Measurements from ENCODE around the gene FXN. TPM values are rescaled to one million over a fixed set of nuclear protein-coding genes. Genes with fewer than 3 reads are reported as not detected.

The FXN gene
- total RNA-seq, 2 experiments from 2014 or later = 6.9 to 36.1 TPM

GRCh38 chr9:69137311-69137710, 101.8 kb downstream of the FXN start:
- CTCF ChIA-PET (ENCODE audit: unreplicated experiment) = no interaction called here
- Histone ChIP-seq H3K4me3 (ENCODE audit: low read depth, low read length, poor library complexity, severe bottlenecking) (no peak overlapping the region), H3K9me3 (ENCODE audit: low read length) (no peaks in the 10 kb centered on the region), H3K36me3 (ENCODE audit: insufficient read depth, low read length) (no peaks in the 10 kb centered on the region), H3K4me2 (ENCODE audit: low read length) (no peak overlapping the region), H3K4me1 (ENCODE audit: insufficient read depth, low read length, poor library complexity, severe bottlenecking) (no peaks in the 10 kb centered on the region), H4K20me1 (ENCODE audit: insufficient read depth, low read length) (no peaks in the 10 kb centered on the region), H3K9me2 (ENCODE audit: insufficient read depth, low read length) (no peaks in the 10 kb centered on the region), H3K79me2 (ENCODE audit: insufficient read depth, low read depth, low read length) (no peaks in the 10 kb centered on the region), H2AFZ (ENCODE audit: low read length) (no peak overlapping the region), H3K27ac (ENCODE audit: low read depth, low read length, poor library complexity, severe bottlenecking) (no peak overlapping the region)
- intact Hi-C loops (cut with micrococcal nuclease; ENCODE audit: unreplicated experiment) = no loop called here
- no peak for DNase-seq (ENCODE audit: low spot score)
- POLR2A ChIA-PET = interaction anchor here (0.6 to 0.8 kb wide), 2 partner anchors 42 to 55 kb away, joined by 3 read pairs; no protein-coding TSS in a partner anchor
- no peak for TF ChIP-seq CTCF (conservative IDR thresholded peaks at IDR 0.05; ENCODE audit: low read length)
- no peak for TF ChIP-seq EZH2phosphoT487 (IDR thresholded peaks at IDR 0.05; ENCODE audit: borderline replicate concordance, low read depth, low read length)
- BruUV-seq (replicated peaks) = no TSS peak

- H3K4me1 ChIP-seq (ENCODE audit: insufficient read depth, low read length, poor library complexity, severe bottlenecking) = no peaks in the 10 kb centered on the region
- TF ChIP-seq CTCF (conservative IDR thresholded peaks at IDR 0.05; ENCODE audit: low read length) = no peak
- no peak for TF ChIP-seq EZH2phosphoT487 (IDR thresholded peaks at IDR 0.05; ENCODE audit: borderline replicate concordance, low read depth, low read length)
- H3K27ac ChIP-seq (ENCODE audit: low read depth, low read length, poor library complexity, severe bottlenecking) = no peak overlapping the region
- no peak overlapping the region for H2AFZ ChIP-seq (ENCODE audit: low read length)
- no peaks in the 10 kb centered on the region for H3K9me2 ChIP-seq (ENCODE audit: insufficient read depth, low read length)
- no peaks in the 10 kb centered on the region for H4K20me1 ChIP-seq (ENCODE audit: insufficient read depth, low read length)
- no peak for DNase-seq (ENCODE audit: low spot score)
- intact Hi-C loops (cut with micrococcal nuclease; ENCODE audit: unreplicated experiment) = no loop called here
- no peak overlapping the region for H3K4me2 ChIP-seq (ENCODE audit: low read length)
- POLR2A ChIA-PET = interaction anchor here (0.9 kb wide), 1 partner anchor 47 kb away, joined by 3 read pairs; no protein-coding TSS in a partner anchor
- no TSS peak for BruUV-seq (replicated peaks)
- H3K4me3 ChIP-seq (ENCODE audit: low read depth, low read length, poor library complexity, severe bottlenecking) = no peak overlapping the region
- H3K79me2 ChIP-seq (ENCODE audit: insufficient read depth, low read depth, low read length) = no peaks in the 10 kb centered on the region
- no peaks in the 10 kb centered on the region for H3K36me3 ChIP-seq (ENCODE audit: insufficient read depth, low read length)
- CTCF ChIA-PET (ENCODE audit: unreplicated experiment) = no interaction called here
- H3K9me3 ChIP-seq (ENCODE audit: low read length) = no peaks in the 10 kb centered on the region
Measured at GRCh38 chr9:69139596-69139995, 104.0 kb downstream of the FXN start.

GRCh38 chr9:69140123-69140735, 104.7 kb downstream of the FXN start:
- TF ChIP-seq EZH2phosphoT487 (IDR thresholded peaks at IDR 0.05; ENCODE audit: borderline replicate concordance, low read depth, low read length) = no peak
- TF ChIP-seq CTCF (conservative IDR thresholded peaks at IDR 0.05; ENCODE audit: low read length) = no peak
- Histone ChIP-seq H3K36me3 (ENCODE audit: insufficient read depth, low read length) (no peaks in the 10 kb centered on the region), H3K79me2 (ENCODE audit: insufficient read depth, low read depth, low read length) (no peaks in the 10 kb centered on the region), H3K4me2 (ENCODE audit: low read length) (no peak overlapping the region), H3K4me3 (ENCODE audit: low read depth, low read length, poor library complexity, severe bottlenecking) (no peak overlapping the region), H4K20me1 (ENCODE audit: insufficient read depth, low read length) (no peaks in the 10 kb centered on the region), H3K4me1 (ENCODE audit: insufficient read depth, low read length, poor library complexity, severe bottlenecking) (no peaks in the 10 kb centered on the region), H3K9me3 (ENCODE audit: low read length) (no peaks in the 10 kb centered on the region), H2AFZ (ENCODE audit: low read length) (no peak overlapping the region), H3K9me2 (ENCODE audit: insufficient read depth, low read length) (no peaks in the 10 kb centered on the region), H3K27ac (ENCODE audit: low read depth, low read length, poor library complexity, severe bottlenecking) (no peak overlapping the region)
- intact Hi-C loops (cut with micrococcal nuclease; ENCODE audit: unreplicated experiment) = no loop called here
- DNase-seq (ENCODE audit: low spot score) = no peak
- CTCF ChIA-PET (ENCODE audit: unreplicated experiment) = no interaction called here
- POLR2A ChIA-PET = interaction anchor here (0.9 kb wide), 1 partner anchor 47 kb away, joined by 3 read pairs; no protein-coding TSS in a partner anchor
- no TSS peak for BruUV-seq (replicated peaks)
